Liver (tissue), 9 donors: Measurements from ENCODE around the gene KRT4. TPM values are rescaled to one million over a fixed set of nuclear protein-coding genes. Genes with fewer than 3 reads are reported as not detected.

Experiments used
- DNase-seq: peaks from one replicate; pipeline ENCODE4 v3.0.0-alpha.2; 2017; ENCODE audit warnings: low spot score
- H3K27ac ChIP-seq, 2 donors: one replicate each; pipeline ENCODE4 v1.7.0; 2013; ENCODE audit warnings: inconsistent platforms in 2 of 2, low read length in 2 of 2, control low read depth in 1 of 2, low read depth in 1 of 2, mild to moderate bottlenecking in 1 of 2
- H3K27me3 ChIP-seq, 4 donors: one replicate each; pipeline versions ENCODE4 v1.6.1 to v1.7.0; 2013; ENCODE audit warnings: low read length in 3 of 4, inconsistent platforms in 1 of 4, mild to moderate bottlenecking in 1 of 4, moderate library complexity in 1 of 4; ENCODE audit not compliant: control insufficient read depth in 4 of 4, insufficient read depth in 4 of 4
- H3K36me3 ChIP-seq, 4 donors: one replicate each; pipeline versions ENCODE4 v1.6.1 to v1.7.0; 2013; ENCODE audit warnings: low read length in 3 of 4, mild to moderate bottlenecking in 3 of 4, low read depth in 1 of 4, moderate library complexity in 1 of 4; ENCODE audit not compliant: control insufficient read depth in 4 of 4, insufficient read depth in 3 of 4
- H3K4me1 ChIP-seq, 4 donors: one replicate each; pipeline versions ENCODE4 v1.6.1 to v1.7.0; 2013; ENCODE audit warnings: low read length in 3 of 4, mild to moderate bottlenecking in 3 of 4, moderate library complexity in 1 of 4; ENCODE audit not compliant: control insufficient read depth in 4 of 4, insufficient read depth in 4 of 4
- H3K4me3 ChIP-seq, 3 donors: one replicate each; pipeline versions ENCODE4 v1.6.1 to v1.7.0; 2013; ENCODE audit warnings: low read length in 3 of 3, control low read depth in 1 of 3, low read depth in 1 of 3, mild to moderate bottlenecking in 1 of 3
- H3K9ac ChIP-seq, 2 donors: one replicate each; pipeline ENCODE4 v1.7.0; 2013; ENCODE audit warnings: low read length in 2 of 2, mild to moderate bottlenecking in 2 of 2, moderate library complexity in 2 of 2, control low read depth in 1 of 2, low read depth in 1 of 2
- H3K9me3 ChIP-seq, 4 donors: one replicate each; pipeline versions ENCODE4 v1.6.1 to v1.7.0; 2013; ENCODE audit warnings: low read length in 3 of 4; ENCODE audit not compliant: control insufficient read depth in 4 of 4
- EGR1 ChIP-seq, 2 donors: IDR thresholded peaks; 2 replicates each; pipeline ENCODE4 v1.6.1; 2016 to 2018; ENCODE audit warnings: antibody characterized with exemption in 2 of 2, low read depth in 2 of 2
- FOXA1 ChIP-seq: IDR thresholded peaks from 2 replicates; pipeline ENCODE4 v1.6.1; 2016; ENCODE audit warnings: antibody characterized with exemption
- FOXA2 ChIP-seq: IDR thresholded peaks from 2 replicates; pipeline ENCODE4 v1.6.1; 2016; ENCODE audit warnings: antibody characterized with exemption
- GABPA ChIP-seq, 2 donors: IDR thresholded peaks in 1 of 2; conservative IDR thresholded peaks in 1 of 2; 2 replicates each; pipeline ENCODE4 v1.6.1; 2016; ENCODE audit warnings: antibody characterized with exemption in 2 of 2, mild to moderate bottlenecking in 1 of 2, moderate library complexity in 1 of 2
- HNF4A ChIP-seq, 2 donors: conservative IDR thresholded peaks; 2 replicates each; pipeline ENCODE4 v1.6.1; 2016; ENCODE audit warnings: antibody characterized with exemption in 2 of 2, mild to moderate bottlenecking in 2 of 2
- HNF4G ChIP-seq: IDR thresholded peaks from 2 replicates; pipeline ENCODE4 v1.6.1; 2016; ENCODE audit warnings: antibody characterized with exemption
- JUND ChIP-seq, 2 donors: IDR thresholded peaks; 2 replicates each; pipeline ENCODE4 v1.6.1; 2016; ENCODE audit warnings: antibody characterized with exemption in 2 of 2
- MAX ChIP-seq: IDR thresholded peaks from 2 replicates; pipeline ENCODE4 v1.6.1; 2016; ENCODE audit warnings: antibody characterized with exemption
- NR2F2 ChIP-seq: IDR thresholded peaks from 2 replicates; pipeline ENCODE4 v1.6.1; 2016; ENCODE audit warnings: antibody characterized with exemption
- RAD21 ChIP-seq, 2 donors: IDR thresholded peaks; 2 replicates each; pipeline ENCODE4 v1.6.1; 2016; ENCODE audit warnings: antibody characterized with exemption in 2 of 2, mild to moderate bottlenecking in 2 of 2
- RXRA ChIP-seq, 2 donors: IDR thresholded peaks; 2 replicates each; pipeline ENCODE4 v1.6.1; 2017 to 2018; ENCODE audit warnings: antibody characterized with exemption in 2 of 2, mild to moderate bottlenecking in 1 of 2
- SP1 ChIP-seq: IDR thresholded peaks from 2 replicates; pipeline ENCODE4 v1.6.1; 2018; ENCODE audit warnings: antibody characterized with exemption, mild to moderate bottlenecking
- TAF1 ChIP-seq: conservative IDR thresholded peaks from 2 replicates; pipeline ENCODE4 v1.6.1; 2016; ENCODE audit warnings: antibody characterized with exemption, mild to moderate bottlenecking
- YY1 ChIP-seq: IDR thresholded peaks from 2 replicates; pipeline ENCODE4 v1.6.1; 2016; ENCODE audit warnings: antibody characterized with exemption, mild to moderate bottlenecking
- ZBTB33 ChIP-seq: IDR thresholded peaks from 2 replicates; pipeline ENCODE4 v1.6.1; 2016; ENCODE audit warnings: antibody characterized with exemption
- WGBS: extraction: QIAGEN DNeasy Blood & Tissue Kit; methylation state at CpG from one replicate; pipeline ENCODE4 v1.1.7; 2013; 5-methylcytosine and 5-hydroxymethylcytosine counted together
- polyA plus RNA-seq, 2 donors: library from polyadenylated mRNA; stranded (reverse) in 1 of 2; unstranded in 1 of 2; fragments of 200-250 nt in 1 of 2; fragments of >200 nt in 1 of 2; fragmentation: Nextera tagmentation in 1 of 2; extraction: Ambion mirVana in 1 of 2; gene quantifications; one replicate each; pipeline versions ENCODE4 v1.2.1 to v1.2.3, GENCODE V29; 2013 to 2015
- total RNA-seq, 2 donors: library from RNA; depleted of rRNA; stranded (reverse); fragments of >200 nt; gene quantifications; one replicate each; pipeline ENCODE4 v1.2.3, GENCODE V29; 2014
- TF ChIP-seq, protein P1 (sequence below): IDR thresholded peaks from 2 replicates; pipeline ENCODE4 v1.6.1; 2016; ENCODE audit warnings: antibody characterized with exemption
- TF ChIP-seq, protein P2 (sequence below): IDR thresholded peaks from 2 replicates; pipeline ENCODE4 v1.6.1; 2016; ENCODE audit warnings: antibody characterized with exemption, mild to moderate bottlenecking
- donor health status: healthy.
- donor health status: healthy.
- donor health status: healthy.
- donor health status: healthy.
- donor health status: healthy.

Gene KRT4
- total and polyA plus RNA-seq, 4 donors: 0.05 to 0.23 TPM; not detected in 2

DNA sequence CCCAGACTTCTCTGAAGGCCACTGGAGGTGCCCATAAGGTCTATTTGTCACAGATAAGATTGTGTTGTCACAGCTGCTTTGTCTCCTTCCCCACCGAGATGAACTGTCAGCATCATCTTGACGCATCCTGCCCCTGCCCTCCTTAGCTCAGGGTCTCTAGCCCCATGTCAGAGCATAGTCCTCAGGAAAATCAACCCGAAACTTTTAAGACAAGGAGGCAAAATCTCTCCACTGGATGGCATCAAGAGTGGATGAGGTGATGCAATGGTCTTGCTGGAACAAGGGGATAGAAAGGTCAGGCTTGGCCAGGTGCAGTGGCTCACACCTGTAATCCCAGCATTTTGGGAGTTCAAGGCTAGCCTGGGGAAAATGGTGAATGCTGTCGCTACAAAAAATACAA is 12.0 kb upstream of the KRT4 start (continued):
- TF ChIP-seq ZBTB33 (no peak), MAX (no peak), FOXA1 (no peak), HNF4G (no peak), HNF4A (conservative IDR thresholded peaks at IDR 0.05) (no peak), JUND (IDR thresholded peaks at IDR 0.05) (no peak), RXRA (IDR thresholded peaks at IDR 0.05) (no peak), SP1 (no peak), YY1 (no peak), EGR1 (IDR thresholded peaks at IDR 0.05; ENCODE audit: low read depth in 2 of 2) (no peak), GABPA (IDR thresholded peaks at IDR 0.05 in 1 of 2, conservative IDR thresholded peaks at IDR 0.05 in 1 of 2) (no peak), RAD21 (IDR thresholded peaks at IDR 0.05) (no peak), TAF1 (no peak)
- TF ChIP-seq, protein P1, sequence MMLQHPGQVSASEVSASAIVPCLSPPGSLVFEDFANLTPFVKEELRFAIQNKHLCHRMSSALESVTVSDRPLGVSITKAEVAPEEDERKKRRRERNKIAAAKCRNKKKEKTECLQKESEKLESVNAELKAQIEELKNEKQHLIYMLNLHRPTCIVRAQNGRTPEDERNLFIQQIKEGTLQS: no peak

DNA sequence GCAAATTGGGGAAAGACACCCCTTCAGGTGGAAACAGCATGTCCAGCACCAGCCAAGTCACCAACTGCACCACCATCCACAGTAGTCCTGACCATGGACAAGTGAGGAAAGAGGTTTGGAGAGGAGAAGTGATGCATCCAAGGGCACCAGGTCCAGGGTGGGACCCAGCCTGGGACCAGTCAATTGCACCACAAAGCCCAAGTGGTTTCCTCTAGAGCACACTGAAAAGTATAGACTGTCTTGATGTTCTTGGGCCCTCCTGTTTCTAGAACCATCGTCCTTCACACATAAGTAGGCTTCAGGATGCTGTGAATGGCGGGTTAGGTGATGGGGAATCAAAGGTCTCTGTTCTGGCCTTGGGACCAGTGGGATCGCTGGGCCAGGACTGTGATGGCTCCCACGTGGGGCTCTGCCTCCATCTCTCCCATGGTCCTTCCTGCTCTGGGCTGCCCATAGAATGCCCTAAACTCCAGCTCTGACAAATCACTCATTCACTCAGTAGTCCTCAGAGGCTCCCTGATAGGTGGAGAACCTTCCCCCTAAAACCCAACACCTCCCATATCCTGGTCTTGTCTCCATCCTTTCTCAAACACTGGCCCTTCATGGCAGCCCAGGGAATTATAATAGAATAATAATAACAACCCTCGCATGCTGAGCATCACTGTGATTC is 11.0 kb upstream of the KRT4 start:
- Histone ChIP-seq H3K4me1 (no peaks in the 10 kb centered on the region), H3K36me3 (no peaks in the 10 kb centered on the region), H3K4me3 (no peak overlapping the region), H3K9ac (no peak overlapping the region), H3K9me3 (no peaks in the 10 kb centered on the region), H3K27ac (no peak overlapping the region), H3K27me3 (no peaks in the 10 kb centered on the region)
- no peak for DNase-seq
- 88% methylated on average over 5 of the region's 5 CpGs for WGBS
- TF ChIP-seq MAX (no peak), FOXA2 (no peak), FOXA1 (no peak), GABPA (IDR thresholded peaks at IDR 0.05 in 1 of 2, conservative IDR thresholded peaks at IDR 0.05 in 1 of 2) (no peak), HNF4A (conservative IDR thresholded peaks at IDR 0.05) (no peak), TAF1 (no peak), RXRA (IDR thresholded peaks at IDR 0.05) (no peak), EGR1 (IDR thresholded peaks at IDR 0.05; ENCODE audit: low read depth in 2 of 2) (no peak), NR2F2 (no peak), RAD21 (IDR thresholded peaks at IDR 0.05) (no peak), HNF4G (no peak), ZBTB33 (no peak), SP1 (no peak)
- TF ChIP-seq, protein P2, sequence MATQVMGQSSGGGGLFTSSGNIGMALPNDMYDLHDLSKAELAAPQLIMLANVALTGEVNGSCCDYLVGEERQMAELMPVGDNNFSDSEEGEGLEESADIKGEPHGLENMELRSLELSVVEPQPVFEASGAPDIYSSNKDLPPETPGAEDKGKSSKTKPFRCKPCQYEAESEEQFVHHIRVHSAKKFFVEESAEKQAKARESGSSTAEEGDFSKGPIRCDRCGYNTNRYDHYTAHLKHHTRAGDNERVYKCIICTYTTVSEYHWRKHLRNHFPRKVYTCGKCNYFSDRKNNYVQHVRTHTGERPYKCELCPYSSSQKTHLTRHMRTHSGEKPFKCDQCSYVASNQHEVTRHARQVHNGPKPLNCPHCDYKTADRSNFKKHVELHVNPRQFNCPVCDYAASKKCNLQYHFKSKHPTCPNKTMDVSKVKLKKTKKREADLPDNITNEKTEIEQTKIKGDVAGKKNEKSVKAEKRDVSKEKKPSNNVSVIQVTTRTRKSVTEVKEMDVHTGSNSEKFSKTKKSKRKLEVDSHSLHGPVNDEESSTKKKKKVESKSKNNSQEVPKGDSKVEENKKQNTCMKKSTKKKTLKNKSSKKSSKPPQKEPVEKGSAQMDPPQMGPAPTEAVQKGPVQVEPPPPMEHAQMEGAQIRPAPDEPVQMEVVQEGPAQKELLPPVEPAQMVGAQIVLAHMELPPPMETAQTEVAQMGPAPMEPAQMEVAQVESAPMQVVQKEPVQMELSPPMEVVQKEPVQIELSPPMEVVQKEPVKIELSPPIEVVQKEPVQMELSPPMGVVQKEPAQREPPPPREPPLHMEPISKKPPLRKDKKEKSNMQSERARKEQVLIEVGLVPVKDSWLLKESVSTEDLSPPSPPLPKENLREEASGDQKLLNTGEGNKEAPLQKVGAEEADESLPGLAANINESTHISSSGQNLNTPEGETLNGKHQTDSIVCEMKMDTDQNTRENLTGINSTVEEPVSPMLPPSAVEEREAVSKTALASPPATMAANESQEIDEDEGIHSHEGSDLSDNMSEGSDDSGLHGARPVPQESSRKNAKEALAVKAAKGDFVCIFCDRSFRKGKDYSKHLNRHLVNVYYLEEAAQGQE: no peak
- TF ChIP-seq, protein P1: no peak
